GM18520 (cell line): ENCODE results near the gene C1orf226.
"Not testable (repeated sequence)": the region's sequence is repeated elsewhere in the genome, so short reads cannot be mapped to it uniquely, and the experiment has no call there.

Source experiments
- ATAC-seq: cut with Tn5 transposase; IDR thresholded peaks from one replicate; pipeline ENCODE4 v1.9.1; 2021; ENCODE audit not compliant: unreplicated experiment

C1orf226 gene

DNA sequence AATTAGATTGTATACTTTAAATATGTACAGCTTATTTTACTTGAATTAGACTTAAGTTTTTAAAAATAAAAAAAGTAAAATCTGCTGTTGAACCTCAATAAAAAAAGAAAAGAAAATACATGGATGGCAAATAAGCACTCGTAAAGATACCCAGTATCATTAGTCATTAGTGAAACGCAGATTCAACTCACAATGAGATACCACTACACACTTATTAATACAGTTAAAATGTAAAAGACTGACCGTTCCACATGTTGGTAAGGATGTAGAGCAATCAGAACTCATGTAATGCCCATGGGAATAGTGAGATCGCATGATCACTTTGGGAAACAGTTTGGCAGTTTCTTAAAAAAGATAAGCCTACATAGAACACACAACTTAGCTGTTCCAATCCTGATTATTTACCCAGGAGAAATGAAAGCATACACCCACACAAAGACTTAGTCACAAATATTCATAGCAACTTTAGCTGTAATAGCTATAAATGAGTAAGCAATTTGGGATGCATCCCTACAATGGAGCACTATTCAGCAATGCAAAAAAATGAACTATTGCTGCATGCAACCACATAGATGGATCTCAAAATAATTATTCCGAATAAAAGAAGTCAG, 23.1 kb downstream of the C1orf226 start:
- ATAC-seq: no peak

- ATAC-seq: no peak
Observed at GRCh38 chr1:162405800-162406199, 24.3 kb downstream of the C1orf226 start.

- ATAC-seq: no peak
Observed at GRCh38 chr1:162406811-162407210, 25.3 kb downstream of the C1orf226 start.

GRCh38 chr1:162407539-162407938, 26.0 kb downstream of the C1orf226 start:
- no peak for ATAC-seq

GRCh38 chr1:162412002-162412401, 30.5 kb downstream of the C1orf226 start, which contains the start of gene SH2D1B:
Gene SH2D1B, minus strand, starts transcription at chr1:162412136. Its CDS starts 120 bp downstream, at chr1:162412016.
- ATAC-seq: no peak

DNA sequence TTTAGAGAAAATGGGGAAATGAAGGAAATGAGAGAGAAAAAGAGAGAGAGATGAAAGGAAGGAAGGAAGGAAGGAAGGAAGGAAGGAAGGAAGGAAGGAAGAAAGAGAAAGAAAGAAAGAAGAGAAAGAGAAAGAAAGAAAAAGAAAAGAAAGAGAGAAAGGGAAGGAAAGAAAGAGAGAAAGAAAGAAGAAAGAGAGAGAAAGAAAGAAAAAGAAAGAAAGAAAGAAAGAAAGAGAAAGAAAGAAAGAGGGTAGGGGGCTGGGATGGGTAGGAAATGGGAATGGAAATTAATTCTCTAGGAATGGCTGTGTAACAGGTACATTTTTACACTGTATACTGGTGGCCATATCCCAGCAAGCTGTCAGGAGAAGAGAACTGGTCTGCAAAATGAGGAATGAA, 34.7 kb downstream of the C1orf226 start:
- no peak for ATAC-seq

DNA sequence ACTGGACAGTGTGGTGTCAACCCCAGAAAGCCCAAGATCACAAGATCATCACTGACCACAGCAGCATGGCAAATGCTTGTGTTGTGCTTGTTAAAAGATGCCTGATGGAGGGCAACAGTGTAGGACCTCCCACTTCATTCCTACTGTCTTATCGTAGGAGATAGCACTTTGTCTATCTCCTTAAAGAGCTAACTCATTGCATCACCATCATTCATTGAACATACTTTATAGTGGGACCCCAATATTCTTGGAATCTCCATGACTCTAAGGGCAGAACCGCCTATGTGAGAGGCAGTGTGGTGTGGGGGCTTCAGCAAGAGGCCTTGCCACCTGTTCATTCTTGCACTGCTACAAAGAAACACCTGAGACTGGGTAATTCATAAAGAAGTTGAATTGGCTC, 35.4 kb downstream of the C1orf226 start:
- ATAC-seq: no peak

DNA sequence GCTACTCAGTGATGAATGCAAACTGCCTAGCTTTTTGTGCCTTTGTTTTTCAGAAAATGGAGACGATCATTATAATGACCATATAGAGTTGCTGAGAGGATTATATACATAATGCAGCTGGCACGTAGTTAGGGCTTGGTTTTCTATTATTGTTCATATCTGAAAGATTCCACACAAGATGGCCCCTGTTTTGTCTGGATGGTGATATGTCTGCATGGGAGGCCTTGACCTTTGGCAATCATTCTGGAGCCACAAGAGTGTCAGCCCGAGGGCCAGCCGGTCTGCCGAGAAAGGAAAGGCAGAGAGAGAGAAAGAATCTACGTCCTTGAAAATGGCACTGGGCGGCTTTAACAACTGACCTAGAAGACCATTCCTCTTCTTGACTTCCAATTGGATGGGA, 36.1 kb downstream of the C1orf226 start:
- ATAC-seq: no peak

DNA sequence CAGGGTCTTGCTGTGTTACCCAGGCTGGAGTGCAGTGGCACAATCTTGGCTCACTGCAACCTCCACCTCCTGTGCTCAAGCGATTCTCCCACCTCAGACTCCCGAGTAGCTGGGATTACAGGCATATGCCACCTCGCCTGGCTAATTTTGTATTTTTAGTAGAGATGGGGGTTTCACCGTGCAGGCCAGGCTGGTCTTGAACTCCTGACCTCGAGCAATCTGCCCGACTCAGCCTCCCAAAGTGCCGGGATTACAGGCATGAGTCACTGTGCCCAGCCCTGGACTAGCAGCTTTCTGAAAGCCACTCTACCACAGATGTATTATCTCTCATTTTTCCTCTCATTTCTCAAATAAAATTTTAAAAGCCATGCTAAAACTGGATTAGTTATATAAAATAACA, 37.1 kb downstream of the C1orf226 start:
- not testable (repeated sequence) for ATAC-seq

GRCh38 chr1:162419450-162419931, 38.0 kb downstream of the C1orf226 start:
- not testable (repeated sequence) for ATAC-seq

DNA sequence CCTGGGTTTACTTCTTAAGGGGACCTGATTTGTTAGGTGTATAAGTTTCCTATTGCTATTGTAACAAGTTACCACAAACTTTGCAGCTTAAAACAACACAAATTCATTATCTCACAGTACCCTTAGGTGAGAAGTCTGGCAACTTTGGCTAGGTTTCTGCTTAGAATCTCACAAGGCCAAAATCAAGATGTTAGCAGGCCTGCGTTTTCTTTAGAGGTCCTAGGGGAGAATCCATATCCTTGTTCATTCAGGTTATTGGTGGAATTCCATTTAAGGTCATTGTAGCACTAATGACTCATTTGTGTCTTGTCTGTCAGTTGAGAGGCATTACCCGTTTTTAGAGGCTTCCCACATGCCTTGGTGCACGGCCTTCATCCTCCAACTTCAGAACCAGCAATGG, 38.6 kb downstream of the C1orf226 start:
- no peak for ATAC-seq

DNA sequence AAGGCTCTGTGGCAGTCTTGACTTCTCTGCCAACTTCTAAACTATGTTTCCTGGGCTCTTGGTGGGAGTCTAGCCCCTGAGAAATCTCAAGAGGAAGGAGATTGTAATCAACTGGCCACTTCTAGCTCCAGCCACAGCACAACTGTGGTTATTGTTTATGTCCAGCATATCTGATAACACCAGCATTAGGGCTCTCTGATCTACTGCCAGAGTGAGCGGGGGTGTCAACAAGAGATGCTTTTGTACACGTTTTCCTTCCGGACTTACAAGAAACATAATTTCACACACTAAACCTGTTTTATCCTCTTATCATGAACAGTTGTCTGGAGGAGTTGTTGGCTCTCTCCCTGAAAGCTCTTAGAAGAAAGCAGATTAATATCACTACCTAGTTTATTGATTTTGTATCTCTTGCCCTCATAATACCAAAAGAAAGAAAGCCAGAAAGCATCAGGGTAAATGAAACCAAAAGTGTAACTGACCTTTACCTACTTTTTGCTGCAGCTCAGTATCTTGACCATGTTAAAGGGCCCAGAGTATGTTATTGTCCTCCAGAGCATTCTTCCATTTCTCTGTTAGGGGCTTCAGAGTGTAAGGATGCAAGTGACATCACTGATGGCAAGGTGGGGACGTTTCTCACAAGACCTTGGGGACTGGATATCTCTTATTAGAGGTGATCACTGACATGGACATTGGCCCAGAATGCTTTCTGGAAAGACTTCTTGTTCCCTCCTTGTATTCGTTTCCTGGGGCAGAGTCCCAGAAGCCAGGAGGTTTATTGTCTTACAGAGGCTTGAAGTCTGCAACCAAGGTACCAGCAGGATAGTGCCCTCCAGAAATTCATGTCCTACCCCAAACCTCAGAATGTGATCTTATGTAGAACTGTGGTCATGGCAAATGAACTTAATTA, 40.0 kb downstream of the C1orf226 start:
- ATAC-seq: no peak

- ATAC-seq: no peak
Observed at GRCh38 chr1:162422662-162423375, 41.3 kb downstream of the C1orf226 start.

GRCh38 chr1:162430583-162430982, 49.1 kb downstream of the C1orf226 start:
- ATAC-seq: no peak

- not testable (repeated sequence) for ATAC-seq
Observed at GRCh38 chr1:162432977-162433713, 51.6 kb downstream of the C1orf226 start.
